Activated CD8-positive, alpha-beta memory T cell treated with anti-CD3 and anti-CD28 coated beads, Interleukin-2, amount 50 U/mL, for 4 hours (primary cell): Measurements from ENCODE around the gene ZNF385B.

Experiments
- DNase-seq: peaks from one replicate; pipeline ENCODE4 v3.0.0-alpha.2; 2020

The ZNF385B gene

GRCh38 chr2:179429597-179429996 lies 431.8 kb downstream of the ZNF385B start:
- no peak for DNase-seq

GRCh38 chr2:179429060-179429471 lies 432.3 kb downstream of the ZNF385B start:
- no peak for DNase-seq

DNA sequence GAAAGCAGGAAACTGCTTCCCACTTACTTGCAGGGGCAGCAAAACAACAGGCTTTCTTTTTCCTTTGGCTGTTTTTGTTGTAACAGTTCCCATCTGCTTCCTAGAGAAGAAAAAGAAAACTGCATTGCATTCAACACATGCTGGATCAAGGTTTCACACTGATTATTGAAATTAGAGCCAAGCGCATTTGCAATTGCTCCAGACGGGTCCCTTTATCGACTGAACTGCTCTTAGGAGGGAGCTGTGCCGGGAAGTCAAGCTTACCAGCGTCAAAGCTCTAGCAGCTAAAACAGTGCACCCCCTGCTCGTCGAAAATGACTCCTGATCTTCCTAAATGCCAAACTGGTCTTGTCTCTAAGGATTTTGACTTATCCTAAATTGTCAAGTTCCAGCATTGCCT lies 432.8 kb downstream of the ZNF385B start:
- no peak for DNase-seq

- DNase-seq, result no peak
Observed at GRCh38 chr2:179427065-179427464, 434.3 kb downstream of the ZNF385B start.

GRCh38 chr2:179424571-179424970 lies 436.8 kb downstream of the ZNF385B start:
- DNase-seq, result no peak

DNA sequence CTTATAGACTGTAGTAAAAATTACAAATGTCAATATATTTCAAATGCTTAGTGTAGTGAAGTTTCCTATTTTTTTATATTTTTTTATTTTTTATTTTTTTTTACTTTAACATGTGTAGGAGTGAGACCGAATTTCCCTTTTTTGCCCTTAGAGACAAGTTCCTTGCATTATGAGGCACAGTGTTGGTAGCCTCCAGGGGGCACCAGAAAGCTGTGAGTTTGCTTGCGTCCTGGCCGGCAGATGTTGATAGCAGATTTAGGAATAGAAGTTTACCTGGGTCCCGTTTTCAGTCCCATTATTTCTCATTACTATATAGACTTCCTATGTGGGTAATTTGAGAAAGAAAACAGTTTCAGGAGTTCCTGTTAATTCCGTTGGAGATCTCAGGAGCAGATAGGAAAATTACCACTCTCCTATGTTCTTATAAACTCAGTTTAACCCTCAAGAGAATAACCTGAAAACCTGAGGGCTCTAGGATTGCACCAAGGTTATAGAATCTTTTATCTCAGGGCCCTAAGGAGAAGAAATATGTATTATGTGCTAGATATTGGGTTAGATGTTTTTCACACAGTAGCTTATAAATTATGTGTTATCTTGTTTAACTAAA lies 439.3 kb downstream of the ZNF385B start:
- DNase-seq, result peak; percentile 33

DNA sequence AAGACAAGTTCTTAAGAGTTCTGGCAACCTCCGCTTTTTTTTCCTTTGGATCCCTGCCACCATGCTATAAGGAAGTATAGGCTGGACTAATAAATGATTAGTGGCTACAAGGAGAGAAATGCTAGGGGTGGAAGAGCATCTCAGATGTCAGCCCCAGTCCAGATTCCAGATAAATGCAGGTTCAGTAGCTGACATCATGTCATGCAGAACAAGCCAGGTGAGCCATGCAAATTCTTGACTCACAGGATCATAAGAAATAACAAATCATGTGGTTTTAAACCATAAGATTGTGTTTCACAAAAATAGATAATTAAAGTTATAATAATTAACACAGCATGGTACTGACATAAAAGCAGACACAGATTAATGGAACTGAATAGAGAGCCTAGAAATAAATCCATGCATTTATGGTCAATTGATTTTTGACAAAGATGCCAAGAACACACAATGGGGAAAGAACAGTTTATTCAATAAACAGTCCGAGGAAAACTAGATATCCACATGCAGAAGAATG lies 443.9 kb downstream of the ZNF385B start:
- DNase-seq, result no peak

- DNase-seq, result no peak
Observed at GRCh38 chr2:179412112-179412511, 449.3 kb downstream of the ZNF385B start.

- DNase-seq, result no peak
Observed at GRCh38 chr2:179410552-179411356, 450.7 kb downstream of the ZNF385B start.

DNA sequence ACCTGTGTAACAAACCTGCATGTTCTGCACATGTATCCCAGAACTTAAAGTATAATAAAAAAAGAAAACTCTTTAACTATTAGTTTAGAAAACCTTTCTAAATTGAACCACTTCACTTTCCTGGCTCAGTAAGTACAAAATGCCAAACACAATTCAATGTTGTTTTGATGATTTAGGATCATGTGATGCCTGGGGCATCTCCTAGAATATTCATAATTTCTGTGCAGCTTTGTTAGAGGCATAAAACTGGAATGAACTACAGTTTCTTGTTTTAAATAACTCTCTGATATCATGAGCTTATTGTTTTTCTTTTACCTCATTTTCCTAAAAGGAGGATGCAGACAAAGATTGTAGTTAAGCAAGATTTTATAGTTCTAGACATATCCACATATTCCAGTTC lies 457.8 kb downstream of the ZNF385B start:
- no peak for DNase-seq

- DNase-seq, result no peak
Observed at GRCh38 chr2:179393481-179393880, 467.9 kb downstream of the ZNF385B start.
